ES-I3 (cell line): ENCODE results near the gene ADAT3.

Source experiments
- H3K36me3 ChIP-seq: 2 replicates; pipeline ENCODE4 v1.6.1; 2013; ENCODE audit warnings: mild to moderate bottlenecking, low read length, control low read depth, moderate library complexity; ENCODE audit not compliant: insufficient read depth
- H3K4me1 ChIP-seq: 2 replicates; pipeline ENCODE4 v1.6.1; 2013; ENCODE audit warnings: mild to moderate bottlenecking, control low read depth, low read length; ENCODE audit not compliant: insufficient read depth
- H3K9ac ChIP-seq: 2 replicates; pipeline ENCODE4 v1.6.1; 2013; ENCODE audit warnings: low read depth, mild to moderate bottlenecking, low read length, moderate library complexity
- H3K9me3 ChIP-seq: 2 replicates; pipeline ENCODE4 v1.6.1; 2013; ENCODE audit warnings: mild to moderate bottlenecking, low read length, moderate library complexity; ENCODE audit not compliant: control insufficient read depth, insufficient read depth

The ADAT3 gene

GRCh38 chr19:1922803-1923202 lies 17.6 kb downstream of the ADAT3 start:
- peaks cover 3% of the 10 kb centered on the region; the same call in 1 of the 2 replicates for H3K36me3 ChIP-seq
- no peaks in the 10 kb centered on the region for H3K4me1 ChIP-seq
- H3K9me3 ChIP-seq, result no peaks in the 10 kb centered on the region
- H3K9ac ChIP-seq, result no peak overlapping the region

GRCh38 chr19:1923319-1923718 lies 18.1 kb downstream of the ADAT3 start:
- Histone ChIP-seq H3K4me1 (no peaks in the 10 kb centered on the region), H3K36me3 (peaks cover 3% of the 10 kb centered on the region; the same call in 1 of the 2 replicates), H3K9ac (no peak overlapping the region), H3K9me3 (no peaks in the 10 kb centered on the region)

GRCh38 chr19:1924320-1924961 lies 19.2 kb downstream of the ADAT3 start:
- no peaks in the 10 kb centered on the region for H3K4me1 ChIP-seq
- peaks cover 3% of the 10 kb centered on the region; the same call in 1 of the 2 replicates for H3K36me3 ChIP-seq
- no peak overlapping the region for H3K9ac ChIP-seq
- no peaks in the 10 kb centered on the region for H3K9me3 ChIP-seq

- no peaks in the 10 kb centered on the region for H3K9me3 ChIP-seq
- no peaks in the 10 kb centered on the region for H3K4me1 ChIP-seq
- peaks cover 3% of the 10 kb centered on the region; the same call in 1 of the 2 replicates for H3K36me3 ChIP-seq
- no peak overlapping the region for H3K9ac ChIP-seq
Measured at GRCh38 chr19:1925544-1925943, 20.3 kb downstream of the ADAT3 start.

GRCh38 chr19:1929021-1929742 lies 24.0 kb downstream of the ADAT3 start:
- Histone ChIP-seq H3K4me1 (no peaks in the 10 kb centered on the region), H3K9me3 (no peaks in the 10 kb centered on the region), H3K9ac (peak overlapping the region; percentile 62; the same call in 1 of the 2 replicates), H3K36me3 (no peaks in the 10 kb centered on the region)

GRCh38 chr19:1931445-1931844 lies 26.2 kb downstream of the ADAT3 start:
- Histone ChIP-seq H3K9ac (no peak overlapping the region), H3K36me3 (no peaks in the 10 kb centered on the region), H3K9me3 (no peaks in the 10 kb centered on the region), H3K4me1 (no peaks in the 10 kb centered on the region)

GRCh38 chr19:1932395-1932794 lies 27.2 kb downstream of the ADAT3 start:
- Histone ChIP-seq H3K9ac (no peak overlapping the region), H3K9me3 (no peaks in the 10 kb centered on the region), H3K36me3 (no peaks in the 10 kb centered on the region), H3K4me1 (no peaks in the 10 kb centered on the region)

GRCh38 chr19:1933244-1933643 lies 28.0 kb downstream of the ADAT3 start:
- no peaks in the 10 kb centered on the region for H3K36me3 ChIP-seq
- H3K9ac ChIP-seq, result no peak overlapping the region
- no peaks in the 10 kb centered on the region for H3K9me3 ChIP-seq
- H3K4me1 ChIP-seq, result no peaks in the 10 kb centered on the region

GRCh38 chr19:1933942-1934341 lies 28.7 kb downstream of the ADAT3 start:
- Histone ChIP-seq H3K9ac (no peak overlapping the region), H3K36me3 (no peaks in the 10 kb centered on the region), H3K9me3 (no peaks in the 10 kb centered on the region), H3K4me1 (no peaks in the 10 kb centered on the region)

- no peaks in the 10 kb centered on the region for H3K4me1 ChIP-seq
- no peaks in the 10 kb centered on the region for H3K36me3 ChIP-seq
- H3K9ac ChIP-seq, result no peak overlapping the region
- no peaks in the 10 kb centered on the region for H3K9me3 ChIP-seq
Measured at GRCh38 chr19:1935484-1936208, 30.4 kb downstream of the ADAT3 start.

GRCh38 chr19:1936430-1936829 lies 31.2 kb downstream of the ADAT3 start:
- H3K4me1 ChIP-seq, result no peaks in the 10 kb centered on the region
- H3K9me3 ChIP-seq, result no peaks in the 10 kb centered on the region
- no peak overlapping the region for H3K9ac ChIP-seq
- no peaks in the 10 kb centered on the region for H3K36me3 ChIP-seq

GRCh38 chr19:1936916-1937610 lies 31.9 kb downstream of the ADAT3 start:
- H3K9ac ChIP-seq, result no peak overlapping the region
- H3K9me3 ChIP-seq, result no peaks in the 10 kb centered on the region
- no peaks in the 10 kb centered on the region for H3K4me1 ChIP-seq

GRCh38 chr19:1938071-1938470 lies 32.9 kb downstream of the ADAT3 start:
- no peaks in the 10 kb centered on the region for H3K36me3 ChIP-seq
- peaks cover 2% of the 10 kb centered on the region; the same call in 1 of the 2 replicates for H3K4me1 ChIP-seq
- no peaks in the 10 kb centered on the region for H3K9me3 ChIP-seq
- no peak overlapping the region for H3K9ac ChIP-seq

More at GRCh38 chr19:1936916-1937610, 31.9 kb downstream of the ADAT3 start:
- H3K36me3 ChIP-seq, result no peaks in the 10 kb centered on the region
